ENCODE results near the gene TRPC6.
"Not testable (repeated sequence)": the region's sequence is repeated elsewhere in the genome, so short reads cannot be mapped to it uniquely, and the experiment has no call there.

Gene TRPC6

GRCh38 chr11:101521821-101522220 lies 62.0 kb downstream of the TRPC6 start:
- no peak for DNase-seq (ENCODE audit: low spot score)

GRCh38 chr11:101516546-101516945 lies 67.3 kb downstream of the TRPC6 start:
- DNase-seq (ENCODE audit: low spot score) = no peak

- DNase-seq (ENCODE audit: low spot score) = no peak
Measured at GRCh38 chr11:101511065-101511464, 72.7 kb downstream of the TRPC6 start.

GRCh38 chr11:101510591-101510990 lies 73.2 kb downstream of the TRPC6 start:
- DNase-seq (ENCODE audit: low spot score) = no peak

GRCh38 chr11:101509922-101510321 lies 73.9 kb downstream of the TRPC6 start:
- no peak for DNase-seq (ENCODE audit: low spot score)

GRCh38 chr11:101508370-101508769 lies 75.4 kb downstream of the TRPC6 start:
- DNase-seq (ENCODE audit: low spot score) = no peak

- DNase-seq (ENCODE audit: low spot score) = no peak
Measured at GRCh38 chr11:101498891-101499290, 84.9 kb downstream of the TRPC6 start.

GRCh38 chr11:101497291-101497690 lies 86.5 kb downstream of the TRPC6 start:
- DNase-seq (ENCODE audit: low spot score) = no peak

- DNase-seq (ENCODE audit: low spot score) = no peak
Measured at GRCh38 chr11:101487775-101488174, 96.0 kb downstream of the TRPC6 start.

- no peak for DNase-seq (ENCODE audit: low spot score)
Measured at GRCh38 chr11:101482556-101483124, 101.2 kb downstream of the TRPC6 start.

GRCh38 chr11:101478587-101479369 lies 105.0 kb downstream of the TRPC6 start:
- no peak for DNase-seq (ENCODE audit: low spot score)

- no peak for DNase-seq (ENCODE audit: low spot score)
Measured at GRCh38 chr11:101477926-101478325, 105.9 kb downstream of the TRPC6 start.

GRCh38 chr11:101476191-101476590 lies 107.6 kb downstream of the TRPC6 start:
- DNase-seq (ENCODE audit: low spot score) = no peak

GRCh38 chr11:101475699-101476098 lies 108.1 kb downstream of the TRPC6 start:
- no peak for DNase-seq (ENCODE audit: low spot score)

GRCh38 chr11:101474666-101475065 lies 109.1 kb downstream of the TRPC6 start:
- no peak for DNase-seq (ENCODE audit: low spot score)

GRCh38 chr11:101470881-101471520 lies 112.8 kb downstream of the TRPC6 start:
- no peak for DNase-seq (ENCODE audit: low spot score)

- no peak for DNase-seq (ENCODE audit: low spot score)
Measured at GRCh38 chr11:101470419-101470818, 113.4 kb downstream of the TRPC6 start.

- DNase-seq (ENCODE audit: low spot score) = no peak
Measured at GRCh38 chr11:101466352-101466751, 117.5 kb downstream of the TRPC6 start.

- DNase-seq (ENCODE audit: low spot score) = not testable (repeated sequence)
Measured at GRCh38 chr11:101464388-101464787, 119.4 kb downstream of the TRPC6 start.

- DNase-seq (ENCODE audit: low spot score) = no peak
Measured at GRCh38 chr11:101459020-101459419, 124.8 kb downstream of the TRPC6 start.

GRCh38 chr11:101458161-101458560 lies 125.6 kb downstream of the TRPC6 start:
- no peak for DNase-seq (ENCODE audit: low spot score)

GRCh38 chr11:101456812-101457211 lies 127.0 kb downstream of the TRPC6 start:
- DNase-seq (ENCODE audit: low spot score) = no peak

- DNase-seq (ENCODE audit: low spot score) = no peak
Measured at GRCh38 chr11:101453682-101454081, 130.1 kb downstream of the TRPC6 start.
